Adrenal gland (tissue), 19 donors: Measurements from ENCODE around the gene SOX4. TPM values are rescaled to one million over a fixed set of nuclear protein-coding genes. Genes with fewer than 3 reads are reported as not detected.
"Not testable (repeated sequence)": the region's sequence is repeated elsewhere in the genome, so short reads cannot be mapped to it uniquely, and the experiment has no call there.

Experiments
- DNase-seq, 7 donors: peaks; one replicate each; pipeline ENCODE4 v3.0.0-alpha.2; 2019 to 2020
- H3K27ac ChIP-seq, 5 donors: fragments of 200-600 bp; sonication (generic) in 4 of 5; 1 replicate in 3 of 5; 2 replicates in 2 of 5; pipeline versions ENCODE4 v1.5.1 to v1.8.0; 2016 to 2020; ENCODE audit warnings: mild to moderate bottlenecking in 1 of 5
- H3K27me3 ChIP-seq: fragments of 200-600 bp; 2 replicates; pipeline ENCODE4 v1.8.0; 2021
- H3K36me3 ChIP-seq, 2 donors: fragments of 200-600 bp; replicated peaks in 1 of 2; 1 replicate in 1 of 2; 2 replicates in 1 of 2; pipeline versions ENCODE4 v1.5.1 to v1.8.0; 2018 to 2022
- H3K4me1 ChIP-seq, 2 donors: fragments of 200-600 bp; replicated peaks in 1 of 2; 1 replicate in 1 of 2; 2 replicates in 1 of 2; pipeline versions ENCODE4 v1.5.1 to v1.8.0; 2018 to 2021
- H3K4me3 ChIP-seq, 4 donors: fragments of 200-600 bp; sonication (generic) in 3 of 4; one replicate each; pipeline ENCODE4 v1.5.1; 2016 to 2018
- H3K9me3 ChIP-seq, 3 donors: fragments of 200-600 bp; sonication (generic) in 1 of 3; replicated peaks in 1 of 3; 1 replicate in 2 of 3; 2 replicates in 1 of 3; pipeline versions ENCODE4 v1.5.1 to v1.8.0; 2016 to 2021
- POLR2A ChIP-seq, 2 donors: fragments of 450-650 bp; IDR thresholded peaks; one replicate each; pipeline ENCODE4 v1.6.1; 2017; ENCODE audit warnings: antibody characterized with exemption in 2 of 2, mild to moderate bottlenecking in 2 of 2, moderate library complexity in 1 of 2
- WGBS, 4 donors: extraction: QIAGEN DNeasy Blood & Tissue Kit in 2 of 4; methylation state at CpG; one replicate each; pipeline versions ENCODE4 v1.1.5 to v1.1.7; 2013 to 2017; 5-methylcytosine and 5-hydroxymethylcytosine counted together
- intact Hi-C, 2 donors: fragments of 100-400 bp; cut with DNase I; formaldehyde crosslinking; loops; one replicate each; pipeline versions ENCODE4 v1.14.1 to v1.15.0; 2022 to 2023
- long read RNA-seq, 10 donors: library from polyadenylated mRNA in 3 of 10; unstranded in 2 of 10; stranded (forward) in 1 of 10; transcript quantifications; one replicate each; pipeline ENCODE4 v2.0.0 and lab custom pipeline, GENCODE V29; 2021 to 2026
- polyA plus RNA-seq, 3 donors: library from polyadenylated mRNA; stranded (reverse); fragments of 200-250 nt in 2 of 3; fragments of 350-450 nt in 1 of 3; fragmentation: Illumina TruSeq in 1 of 3; extraction: RNeasy Lipid Tissue Mini Kit (QIAGEN cat#74804) in 1 of 3; gene quantifications; one replicate each; pipeline ENCODE4 v1.2.3, GENCODE V29; 2013 to 2014
- total RNA-seq, 9 donors: library from RNA; depleted of rRNA in 4 of 9; stranded (reverse); fragments of >200 nt in 4 of 9; fragments of 120-200 nt in 1 of 9; fragmentation: NEBNext Ultra II Directional in 1 of 9; extraction: Animal tissue kit (Norgen Biotek cat#: 25700) in 1 of 9; gene quantifications; one replicate each; pipeline versions ENCODE4 v1.1.0 to v1.2.4, GENCODE V29; 2013 to 2023
- TF ChIP-seq, protein P1 (sequence below), 6 experiments: fragments of 450-650 bp in 4 of 6; fragments of 200-600 bp in 2 of 6; sonication (generic) in 1 of 6; IDR thresholded peaks; 1 replicate in 5 of 6; 2 replicates in 1 of 6; pipeline versions ENCODE4 v1.5.1 to v1.8.0; 2016 to 2021; ENCODE audit warnings: antibody characterized with exemption in 6 of 6, mild to moderate bottlenecking in 2 of 6, moderate library complexity in 1 of 6
- donor health status: healthy with polysubstance abuse.
- donor health status: Bipolar disorder and iron deficiency.
- donor health status: DM: yes; HTN: yes; CAD: no.
- donor health status: DM: no; HTN: no; CAD: no.
- donor health status: DM: no; HTN: no; CAD: no.
- donor health status: DM: yes; HTN: yes; CAD: no.

SOX4 gene
- total RNA-seq (10 to 100 TPM in 2 of 9 donors, 1 to 10 TPM in 7; 4.0 to 12.8 (median 6.7) TPM), polyA plus RNA-seq (1 to 10 TPM; 1.6 to 6.7 (median 2.9) TPM)
- long read RNA-seq, donor 1, full-length matches to known transcripts, result 7 of 7 reads
- long read RNA-seq, donor 1, partial matches to known transcripts, result 0 of 7 reads
- long read RNA-seq, donor 1, other reads (novel, unspliced or antisense), result 0 of 7 reads
- long read RNA-seq, donor 2, full-length matches to known transcripts, result 15 of 15 reads
- long read RNA-seq, donor 2, partial matches to known transcripts, result 0 of 15 reads
- long read RNA-seq, donor 2, other reads (novel, unspliced or antisense), result 0 of 15 reads
- long read RNA-seq, donor 3, full-length matches to known transcripts, result 43 of 43 reads
- long read RNA-seq, donor 3, partial matches to known transcripts, result 0 of 43 reads
- long read RNA-seq, donor 3, other reads (novel, unspliced or antisense), result 0 of 43 reads
- long read RNA-seq, donor 4, full-length matches to known transcripts, result 15 of 15 reads
- long read RNA-seq, donor 4, partial matches to known transcripts, result 0 of 15 reads
- long read RNA-seq, donor 4, other reads (novel, unspliced or antisense), result 0 of 15 reads
- long read RNA-seq, donor 5, full-length matches to known transcripts, result 55 of 55 reads
- long read RNA-seq, donor 5, partial matches to known transcripts, result 0 of 55 reads
- long read RNA-seq, donor 5, other reads (novel, unspliced or antisense), result 0 of 55 reads
- long read RNA-seq, donor 6, full-length matches to known transcripts, result 10 of 10 reads
- long read RNA-seq, donor 6, partial matches to known transcripts, result 0 of 10 reads
- long read RNA-seq, donor 6, other reads (novel, unspliced or antisense), result 0 of 10 reads
- long read RNA-seq, donor 7, full-length matches to known transcripts, result 25 of 25 reads
- long read RNA-seq, donor 7, partial matches to known transcripts, result 0 of 25 reads
- long read RNA-seq, donor 7, other reads (novel, unspliced or antisense), result 0 of 25 reads
- long read RNA-seq, donor 8, full-length matches to known transcripts, result 26 of 26 reads
- long read RNA-seq, donor 8, partial matches to known transcripts, result 0 of 26 reads
- long read RNA-seq, donor 8, other reads (novel, unspliced or antisense), result 0 of 26 reads
- long read RNA-seq, donor 9, full-length matches to known transcripts, result 32 of 32 reads
- long read RNA-seq, donor 9, partial matches to known transcripts, result 0 of 32 reads
- long read RNA-seq, donor 9, other reads (novel, unspliced or antisense), result 0 of 32 reads
- long read RNA-seq, donor 10, full-length matches to known transcripts, result 29 of 29 reads
- long read RNA-seq, donor 10, partial matches to known transcripts, result 0 of 29 reads
- long read RNA-seq, donor 10, other reads (novel, unspliced or antisense), result 0 of 29 reads

DNA sequence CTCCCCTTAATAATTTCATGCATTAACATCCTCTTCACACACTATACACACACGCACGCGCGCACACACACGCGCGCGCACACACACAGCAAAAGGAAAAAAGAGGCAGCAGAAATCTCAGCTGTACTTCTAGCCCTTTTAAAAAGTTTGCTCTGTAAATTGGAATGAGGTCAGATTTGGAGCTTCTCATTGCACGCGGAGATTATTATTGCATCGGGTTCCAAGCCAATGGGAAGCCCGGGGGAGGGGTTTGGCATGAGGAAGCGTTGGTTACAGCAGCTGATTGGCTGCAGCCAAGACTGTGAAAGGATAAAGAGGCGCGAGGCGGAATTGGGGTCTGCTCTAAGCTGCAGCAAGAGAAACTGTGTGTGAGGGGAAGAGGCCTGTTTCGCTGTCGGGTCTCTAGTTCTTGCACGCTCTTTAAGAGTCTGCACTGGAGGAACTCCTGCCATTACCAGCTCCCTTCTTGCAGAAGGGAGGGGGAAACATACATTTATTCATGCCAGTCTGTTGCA lies at the start of gene SOX4:
Gene SOX4, plus strand, starts transcription at position 340 of the 515 bp plus-strand sequence. CDS start 784 bp downstream, outside the sequence.
- H3K27ac ChIP-seq, result peak within 1 kb of the TSS; percentile 60 to 92 (median 88)
- no peaks in the 10 kb centered on the region for H3K9me3 ChIP-seq
- 0 to 1% (median 0%) methylated on average over 19 of the region's 19 CpGs for WGBS, 4 donors
- H3K4me3 ChIP-seq, result peak within 1 kb of the TSS in 3 of 4 donors; percentile 54 to 62 (median 56)
- DNase-seq, result peak; percentile 92 to 97 (median 95)
- no peaks in the 10 kb centered on the region for H3K27me3 ChIP-seq
- intact Hi-C loops, result no loop called here
- no peaks in the 10 kb centered on the region for H3K36me3 ChIP-seq
- TF ChIP-seq, protein P1, sequence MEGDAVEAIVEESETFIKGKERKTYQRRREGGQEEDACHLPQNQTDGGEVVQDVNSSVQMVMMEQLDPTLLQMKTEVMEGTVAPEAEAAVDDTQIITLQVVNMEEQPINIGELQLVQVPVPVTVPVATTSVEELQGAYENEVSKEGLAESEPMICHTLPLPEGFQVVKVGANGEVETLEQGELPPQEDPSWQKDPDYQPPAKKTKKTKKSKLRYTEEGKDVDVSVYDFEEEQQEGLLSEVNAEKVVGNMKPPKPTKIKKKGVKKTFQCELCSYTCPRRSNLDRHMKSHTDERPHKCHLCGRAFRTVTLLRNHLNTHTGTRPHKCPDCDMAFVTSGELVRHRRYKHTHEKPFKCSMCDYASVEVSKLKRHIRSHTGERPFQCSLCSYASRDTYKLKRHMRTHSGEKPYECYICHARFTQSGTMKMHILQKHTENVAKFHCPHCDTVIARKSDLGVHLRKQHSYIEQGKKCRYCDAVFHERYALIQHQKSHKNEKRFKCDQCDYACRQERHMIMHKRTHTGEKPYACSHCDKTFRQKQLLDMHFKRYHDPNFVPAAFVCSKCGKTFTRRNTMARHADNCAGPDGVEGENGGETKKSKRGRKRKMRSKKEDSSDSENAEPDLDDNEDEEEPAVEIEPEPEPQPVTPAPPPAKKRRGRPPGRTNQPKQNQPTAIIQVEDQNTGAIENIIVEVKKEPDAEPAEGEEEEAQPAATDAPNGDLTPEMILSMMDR (IDR thresholded peaks at IDR 0.05), result no peak
- peak; percentile 71 to 77 for TF ChIP-seq POLR2A (IDR thresholded peaks at IDR 0.05)
- H3K4me1 ChIP-seq, result peaks cover 5 to 16% of the 10 kb centered on the region in 2 donors

DNA sequence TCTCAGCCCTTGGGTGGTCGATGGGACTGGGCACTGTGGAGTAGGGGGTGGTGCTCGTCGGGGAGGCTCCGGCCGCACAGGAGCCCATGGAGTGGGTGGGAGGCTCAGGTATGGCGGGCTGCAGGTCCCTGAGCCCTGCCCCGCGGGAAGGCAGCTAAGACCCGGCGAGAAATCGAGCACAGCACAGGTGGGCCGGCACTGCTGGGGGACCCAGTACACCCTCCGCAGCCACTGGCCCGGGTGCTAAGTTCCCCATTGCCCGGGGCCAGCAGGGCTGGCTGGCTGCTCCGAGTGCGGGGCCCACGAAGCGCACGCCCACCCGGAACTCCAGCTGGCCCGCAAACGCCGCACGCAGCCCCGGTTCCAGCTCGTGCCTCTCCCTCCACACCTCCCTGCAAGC lies 41.3 kb upstream of the SOX4 start:
- H3K36me3 ChIP-seq, intact Hi-C loops, H3K4me3 ChIP-seq, H3K4me1 ChIP-seq, H3K9me3 ChIP-seq, H3K27ac ChIP-seq, H3K27me3 ChIP-seq, DNase-seq: not testable (repeated sequence)
- 91 to 93% (median 91%) methylated on average over 19 to 26 of the region's 27 CpGs; no CpG with 5 or more reads in 1 of the 4 donors for WGBS, 4 donors

DNA sequence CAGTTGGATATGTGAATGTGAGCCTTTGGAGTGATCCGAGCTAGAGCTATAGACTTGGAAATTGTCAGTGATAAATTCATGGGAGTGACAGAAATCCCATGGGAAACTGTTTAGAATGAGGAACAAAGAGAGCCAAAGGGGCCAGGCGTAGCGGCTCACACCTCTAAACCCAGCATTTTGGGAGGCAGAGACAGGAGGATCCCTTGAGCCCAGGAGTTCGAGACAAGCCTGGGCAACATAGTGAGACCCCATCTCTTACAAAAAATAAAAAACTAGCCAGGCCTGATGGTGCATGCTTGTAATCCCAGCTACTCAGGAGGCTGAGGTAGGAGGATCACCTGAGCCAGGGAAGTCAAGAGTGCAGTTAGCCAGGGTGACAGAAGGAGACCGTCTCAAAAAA lies 39.3 kb upstream of the SOX4 start:
- H3K4me1 ChIP-seq, result no peaks in the 10 kb centered on the region
- H3K9me3 ChIP-seq, result no peaks in the 10 kb centered on the region
- no peaks in the 10 kb centered on the region for H3K27me3 ChIP-seq
- no peak overlapping the region for H3K4me3 ChIP-seq
- no peaks in the 10 kb centered on the region for H3K36me3 ChIP-seq
- no peak overlapping the region for H3K27ac ChIP-seq
- WGBS, 4 donors, result 89 to 96% (median 92%) methylated on average over 5 of the region's 5 CpGs
- no peak for TF ChIP-seq POLR2A (IDR thresholded peaks at IDR 0.05)
- TF ChIP-seq, protein P1 (IDR thresholded peaks at IDR 0.05), result no peak
- DNase-seq, result no peak
- intact Hi-C loops, result no loop called here

DNA sequence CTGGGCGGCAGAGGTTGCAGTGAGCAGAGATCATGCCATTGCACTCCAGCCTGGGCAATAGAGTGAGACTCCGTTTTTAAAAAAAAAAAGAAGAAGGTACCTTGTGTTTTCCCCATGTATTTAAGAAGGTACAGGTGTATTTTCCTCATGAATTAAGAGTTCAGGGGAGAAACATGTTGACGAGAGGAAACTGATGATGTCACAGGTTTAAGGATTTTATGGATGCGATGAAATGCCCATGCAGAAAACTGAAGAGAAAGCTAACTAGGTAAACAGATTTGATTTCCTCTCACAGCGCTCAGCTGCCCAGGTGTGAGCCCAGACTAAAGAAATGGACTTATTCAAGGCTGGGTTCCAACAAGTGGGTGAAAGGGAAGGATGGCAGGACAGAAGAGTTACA lies 38.4 kb upstream of the SOX4 start:
- TF ChIP-seq POLR2A (IDR thresholded peaks at IDR 0.05), result no peak
- TF ChIP-seq, protein P1 (IDR thresholded peaks at IDR 0.05), result no peak
- Histone ChIP-seq H3K36me3 (no peaks in the 10 kb centered on the region), H3K9me3 (no peaks in the 10 kb centered on the region), H3K27ac (no peak overlapping the region), H3K4me1 (no peaks in the 10 kb centered on the region), H3K4me3 (no peak overlapping the region), H3K27me3 (no peaks in the 10 kb centered on the region)
- DNase-seq, result no peak
- WGBS, 4 donors, result 69 to 88% (median 79%) methylated on average over 5 of the region's 5 CpGs
- intact Hi-C loops, result no loop called here
